MM.1S (cell line): ENCODE measurements around the gene NAGPA.

Source experiments
- CTCF ChIP-seq: fragments of 300-600 bp; sonication (generic); IDR thresholded peaks from 2 replicates; pipeline ENCODE4 v1.5.1; 2016; ENCODE audit warnings: antibody characterized with exemption, low read length, mixed read lengths
- EZH2 ChIP-seq: fragments of 300-600 bp; sonication (generic); optimal IDR thresholded peaks from 2 replicates; pipeline ENCODE3; 2017; ENCODE audit warnings: low read depth, mild to moderate bottlenecking, antibody characterized with exemption, low read length, mixed read lengths
- EZH2phosphoT487 ChIP-seq: fragments of 300-600 bp; sonication (generic); IDR thresholded peaks from 2 replicates; pipeline ENCODE4 v1.6.1; 2018; ENCODE audit warnings: antibody characterized with exemption, low read length

DNA sequence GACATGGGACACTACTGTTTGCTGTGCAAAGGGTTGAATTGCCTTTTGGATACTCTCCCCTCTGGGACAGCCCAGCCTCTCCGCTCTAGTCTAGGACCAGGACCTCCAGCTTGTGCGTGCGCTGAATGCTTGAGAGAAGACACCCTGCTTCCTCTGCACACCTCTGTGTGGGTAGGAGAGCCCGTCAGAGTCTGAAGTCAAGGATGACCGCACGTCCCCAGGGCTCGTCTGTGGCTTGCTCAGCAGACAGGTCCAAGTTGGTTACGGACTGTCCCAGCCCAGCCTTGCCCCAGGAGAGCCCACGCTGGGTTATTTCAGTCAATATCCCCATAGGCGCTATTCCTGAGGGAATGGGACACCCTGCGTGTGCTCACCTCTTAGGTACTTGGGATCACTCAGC is 28.3 kb upstream of the NAGPA start:
- TF ChIP-seq CTCF (no peak), EZH2 (no peak), EZH2phosphoT487 (no peak)
